SK-N-DZ (cell line): ENCODE data around the gene FOXF1.
A peak's percentile ranks its signal among the peaks of the same experiment; 100 is the strongest.

Experiments used
- DNase-seq: peaks from one replicate; pipeline ENCODE4 v3.0.0-alpha.2; 2015; ENCODE audit warnings: low spot score

The FOXF1 gene

GRCh38 chr16:86516623-86517003, 6.3 kb downstream of the FOXF1 start:
- DNase-seq, result no peak

- DNase-seq, result no peak
Measured at GRCh38 chr16:86517033-86517432, 6.7 kb downstream of the FOXF1 start.

DNA sequence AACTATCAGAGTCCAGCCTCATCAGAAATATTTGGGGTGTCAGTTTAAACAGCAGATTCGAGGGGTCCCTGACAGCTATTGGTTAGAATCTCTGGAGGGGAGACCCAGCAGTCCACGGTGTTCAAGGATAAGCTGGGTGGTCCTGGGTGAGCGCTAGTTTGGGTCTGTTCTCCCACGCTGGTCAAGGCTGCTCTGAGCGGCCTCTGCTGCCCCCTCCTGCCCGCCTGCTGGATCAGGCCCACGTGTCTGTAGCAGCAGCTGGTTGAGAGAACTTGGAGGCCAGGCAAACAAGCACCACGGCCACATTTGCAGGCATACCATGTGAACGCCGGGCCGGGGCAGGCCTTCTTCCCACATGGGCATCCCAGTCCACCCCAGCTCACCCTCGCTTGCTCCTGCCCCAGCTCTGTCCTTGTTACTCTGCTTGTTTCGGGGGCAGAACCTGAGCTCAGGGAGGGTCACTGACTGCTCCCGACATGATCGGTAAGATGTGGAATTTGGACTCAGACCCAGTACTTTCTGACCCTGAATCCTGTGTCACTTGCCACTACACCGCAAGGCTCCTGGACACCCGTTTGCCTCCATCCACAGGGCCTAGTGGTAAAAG, 7.4 kb downstream of the FOXF1 start:
- peak; percentile 58 for DNase-seq

- DNase-seq, result no peak
Measured at GRCh38 chr16:86519007-86519648, 8.8 kb downstream of the FOXF1 start.

DNA sequence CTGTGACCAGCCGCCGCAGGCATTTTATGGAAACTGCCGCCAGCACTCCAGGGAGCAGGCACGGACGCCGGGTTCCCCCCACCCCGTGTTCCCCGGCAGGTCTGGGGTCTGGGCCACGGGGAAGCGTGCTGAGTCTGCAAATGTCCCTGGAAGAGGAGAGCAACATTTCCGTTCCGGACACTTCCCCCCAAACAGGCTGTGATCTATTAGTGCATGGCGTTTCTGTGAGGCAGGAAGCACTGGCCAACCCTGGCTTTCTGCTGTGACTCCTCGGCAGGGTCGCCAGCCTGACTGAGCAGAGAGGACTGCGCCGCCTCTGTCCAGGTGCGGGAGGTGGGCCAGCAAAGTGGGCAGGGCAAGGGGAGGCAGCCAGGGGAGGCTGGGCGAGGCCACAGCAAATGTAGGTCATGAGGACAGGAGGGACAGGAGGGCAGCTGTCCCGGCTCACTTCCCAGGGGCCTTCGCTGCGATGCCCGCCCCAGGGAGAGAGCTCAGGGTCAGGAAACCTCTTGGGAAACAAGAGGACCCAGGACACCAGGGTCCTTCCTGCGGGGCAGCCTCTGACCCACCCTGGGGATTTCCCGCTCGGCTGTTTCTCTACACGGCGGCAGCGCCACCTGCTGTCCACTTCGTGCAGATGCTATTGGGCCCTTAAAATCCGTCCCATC, 9.5 kb downstream of the FOXF1 start:
- peak; percentile 57 for DNase-seq

- DNase-seq, result no peak
Measured at GRCh38 chr16:86520317-86521210, 10.2 kb downstream of the FOXF1 start.

GRCh38 chr16:86521236-86522197, 11.2 kb downstream of the FOXF1 start:
- DNase-seq, result peak; percentile 23

DNA sequence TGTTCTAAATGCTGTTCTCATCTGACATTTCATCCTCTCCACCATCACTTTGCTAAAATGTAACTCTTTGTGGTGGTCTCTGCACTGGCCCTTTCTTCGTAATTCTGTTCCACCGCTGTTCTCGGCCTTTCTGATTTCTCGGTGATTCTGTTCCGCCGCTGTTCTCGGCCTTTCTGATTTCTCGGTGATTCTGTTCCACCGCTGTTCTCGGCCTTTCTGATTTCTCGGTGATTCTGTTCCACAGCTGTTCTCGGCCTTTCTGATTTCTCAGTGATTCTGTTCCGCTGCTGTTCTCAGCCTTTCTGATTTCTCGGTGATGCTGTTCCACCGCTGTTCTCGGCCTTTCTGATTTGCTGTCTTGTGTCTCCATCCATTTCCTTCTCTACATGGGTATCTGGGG, 12.3 kb downstream of the FOXF1 start:
- no peak for DNase-seq

DNA sequence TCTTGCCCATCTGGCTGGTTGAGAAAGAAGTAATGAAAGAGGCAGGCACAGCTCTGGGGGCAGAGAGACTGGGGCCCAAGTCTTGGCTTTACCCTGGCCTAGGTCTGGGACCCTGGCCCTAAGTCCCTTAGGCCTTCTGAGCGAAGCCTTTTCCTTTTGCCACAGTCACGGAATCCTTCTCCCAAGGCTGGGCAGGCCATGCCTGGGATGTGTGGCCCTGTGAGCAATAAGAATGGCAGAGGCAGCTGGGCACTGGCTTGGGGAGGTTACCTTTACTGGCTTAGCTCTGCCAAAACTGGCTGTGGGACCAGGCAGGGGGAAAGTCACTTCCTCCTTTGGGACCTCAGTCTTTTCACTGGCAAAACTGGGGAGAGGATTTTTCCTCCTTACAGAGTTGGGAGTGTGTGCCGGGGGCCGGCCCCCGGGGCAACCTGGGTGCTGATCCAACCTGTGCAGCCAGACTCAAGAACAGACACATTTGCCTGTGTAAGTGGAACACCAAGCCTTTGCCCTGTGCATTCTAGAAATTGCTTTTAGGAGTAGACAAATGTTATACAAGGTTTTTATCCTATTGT, 12.9 kb downstream of the FOXF1 start:
- no peak for DNase-seq

DNA sequence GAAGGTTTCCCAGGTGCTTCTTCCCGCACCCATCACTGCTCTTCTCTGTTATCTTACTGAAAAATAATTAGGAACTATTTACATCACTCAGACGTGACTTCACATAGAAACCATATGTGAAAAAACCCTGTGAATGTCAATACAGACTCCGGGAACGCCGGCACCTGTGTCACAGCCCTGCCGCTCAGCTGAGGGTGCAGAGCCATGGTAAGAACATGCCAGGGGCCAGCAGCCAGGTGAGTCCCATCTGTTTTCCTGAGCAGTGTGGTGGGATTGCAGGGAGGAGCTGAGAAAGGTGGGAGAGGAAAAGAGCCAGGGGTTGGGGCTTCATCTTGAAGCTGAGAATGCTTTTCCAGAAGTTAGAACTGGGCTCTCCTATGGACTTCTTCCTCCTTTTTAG, 13.7 kb downstream of the FOXF1 start:
- DNase-seq, result no peak

DNA sequence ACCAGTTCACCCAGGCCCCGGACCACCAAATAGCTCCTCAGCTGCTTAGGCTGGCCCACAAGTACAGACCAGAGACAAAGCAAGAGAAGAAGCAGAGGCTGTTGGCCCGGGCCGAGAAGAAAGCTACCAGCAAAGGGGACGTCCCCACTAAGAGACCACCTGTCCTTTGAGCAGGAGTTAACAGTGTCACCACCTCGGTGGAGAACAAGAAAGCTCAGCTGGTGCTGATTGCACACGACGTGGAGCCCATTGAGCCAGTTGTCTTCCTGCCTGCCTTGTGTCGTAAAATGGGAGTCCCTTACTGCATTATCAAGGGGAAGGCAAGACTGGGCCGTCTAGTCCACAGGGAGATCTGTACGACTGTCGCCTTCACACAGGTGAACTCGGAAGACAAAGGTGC, 15.4 kb downstream of the FOXF1 start:
- DNase-seq, result no peak

DNA sequence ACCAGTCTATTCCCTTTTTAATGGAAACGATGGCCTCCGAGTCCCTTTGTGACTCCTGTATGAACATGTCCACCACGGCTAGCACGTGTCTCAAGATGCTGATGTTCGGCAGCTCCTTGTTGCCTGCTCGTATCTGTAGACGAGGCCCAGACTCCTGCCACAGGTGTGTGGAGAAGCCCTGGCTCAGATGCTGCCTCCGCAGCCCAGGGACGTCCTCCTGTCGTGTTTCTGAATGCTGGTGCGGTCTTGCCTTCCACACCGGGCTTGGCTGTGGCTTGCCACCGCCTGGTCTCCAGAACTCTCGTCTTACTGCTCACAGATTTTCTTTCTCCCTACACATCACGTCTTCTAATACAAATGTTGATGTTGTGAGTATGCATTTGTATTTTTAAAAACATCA, 17.0 kb downstream of the FOXF1 start:
- DNase-seq, result no peak

DNA sequence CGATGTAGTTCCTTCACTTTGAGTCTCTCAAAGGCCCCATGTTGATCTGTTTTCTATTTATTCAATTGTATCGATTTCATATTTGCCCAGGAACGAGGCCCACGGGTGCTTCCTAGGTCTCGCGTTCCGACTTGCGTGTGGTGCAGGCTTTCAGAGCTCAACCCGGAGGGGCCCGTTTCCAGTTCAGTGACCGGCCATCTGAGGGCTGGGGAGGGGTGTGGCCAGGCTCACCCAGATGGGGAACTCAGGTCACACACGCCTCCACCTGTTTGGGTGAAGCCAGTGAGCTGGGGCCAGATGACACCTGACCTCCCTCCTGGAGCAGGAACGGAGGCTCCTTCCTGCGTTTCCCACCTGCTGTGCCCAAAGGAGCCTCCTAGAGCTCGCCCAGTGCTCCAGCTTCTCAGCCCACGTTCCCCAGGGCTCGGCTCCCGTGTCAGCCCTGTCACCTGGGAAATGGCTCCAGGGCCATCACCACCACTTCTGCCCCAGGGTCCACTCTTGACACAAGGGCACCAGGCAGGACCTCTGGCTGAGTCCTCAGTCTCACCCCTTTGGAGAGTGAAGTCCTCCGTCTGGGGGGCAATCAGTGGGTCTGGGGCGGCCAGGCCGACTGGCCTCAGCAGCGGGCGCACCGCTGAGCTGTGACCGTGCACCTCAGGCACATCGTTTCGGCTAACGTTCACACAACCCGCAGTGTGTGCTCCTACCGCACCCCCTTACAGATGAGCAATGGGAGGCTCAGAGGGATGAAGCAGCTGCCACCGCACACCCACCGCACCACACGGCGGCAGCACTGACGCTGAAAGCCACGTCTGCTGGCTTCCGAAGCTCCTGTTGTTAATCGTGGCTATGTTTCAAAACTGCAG, 18.0 kb downstream of the FOXF1 start:
- DNase-seq, result no peak

DNA sequence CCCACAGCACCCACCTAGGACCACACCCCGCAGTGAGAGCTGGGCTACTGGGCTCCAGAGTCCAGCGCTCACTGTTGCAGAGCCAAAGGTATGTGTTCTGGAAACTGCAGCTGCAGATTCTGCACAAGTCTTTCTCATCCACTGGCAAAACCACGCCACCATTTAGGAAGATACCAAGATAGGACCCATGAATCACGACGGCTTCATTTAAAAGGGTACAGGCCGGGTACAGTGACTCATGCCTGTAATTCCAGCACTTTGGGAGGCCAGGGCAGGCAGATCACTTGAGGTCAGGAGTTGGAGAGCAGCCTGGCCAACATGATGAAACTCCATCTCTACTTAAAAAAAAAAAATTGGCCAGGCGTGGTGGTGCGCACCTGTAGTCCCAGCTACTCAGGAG, 18.8 kb downstream of the FOXF1 start:
- DNase-seq, result no peak

DNA sequence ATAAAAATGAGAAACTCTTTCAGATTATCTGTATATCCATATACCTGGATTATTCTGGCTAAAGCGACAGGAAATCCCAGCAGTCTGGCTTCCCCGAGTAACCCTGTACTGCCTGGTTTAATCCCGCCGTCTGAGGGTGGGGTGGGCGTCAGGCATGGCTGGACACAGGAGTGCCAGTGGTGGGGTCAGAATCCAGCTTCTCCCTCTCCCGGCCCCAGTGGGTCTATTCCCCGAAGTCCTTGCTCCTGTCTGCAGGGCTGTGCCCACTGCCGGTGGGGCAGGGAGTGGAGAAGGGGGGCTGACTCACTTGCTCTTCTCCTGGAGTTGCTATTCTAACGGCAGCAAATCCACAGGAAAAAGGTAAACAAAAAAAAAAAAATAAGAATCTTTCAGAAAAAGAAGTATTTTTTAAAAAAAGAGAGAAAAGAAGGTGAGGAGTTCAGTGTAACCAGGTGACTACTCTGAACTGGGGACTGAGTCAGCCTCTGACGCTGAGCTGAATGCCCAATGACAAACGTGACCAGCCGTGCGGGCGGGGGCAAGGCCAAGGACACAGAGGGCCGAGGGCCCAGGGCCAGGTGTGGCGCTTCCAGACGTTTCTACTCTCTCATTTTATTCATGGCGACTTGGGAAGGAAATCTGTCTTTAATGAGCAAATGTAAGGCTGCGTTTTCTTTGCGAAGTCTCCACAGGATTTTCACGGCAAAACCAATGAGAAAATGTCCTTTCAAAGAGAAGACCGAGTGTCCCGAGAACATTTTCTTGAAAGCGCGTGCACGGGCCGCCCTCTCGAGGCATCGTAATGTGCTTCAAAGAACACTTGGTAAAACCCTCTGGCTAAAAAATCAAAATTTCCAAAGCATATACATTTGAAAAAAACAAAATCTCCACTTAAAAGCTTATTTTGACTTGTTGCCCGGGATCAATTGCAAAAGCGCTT, 20.2 kb downstream of the FOXF1 start:
- no peak for DNase-seq

- DNase-seq, result no peak
Measured at GRCh38 chr16:86531191-86531545, 20.8 kb downstream of the FOXF1 start.

- no peak for DNase-seq
Measured at GRCh38 chr16:86531641-86532525, 21.6 kb downstream of the FOXF1 start.

DNA sequence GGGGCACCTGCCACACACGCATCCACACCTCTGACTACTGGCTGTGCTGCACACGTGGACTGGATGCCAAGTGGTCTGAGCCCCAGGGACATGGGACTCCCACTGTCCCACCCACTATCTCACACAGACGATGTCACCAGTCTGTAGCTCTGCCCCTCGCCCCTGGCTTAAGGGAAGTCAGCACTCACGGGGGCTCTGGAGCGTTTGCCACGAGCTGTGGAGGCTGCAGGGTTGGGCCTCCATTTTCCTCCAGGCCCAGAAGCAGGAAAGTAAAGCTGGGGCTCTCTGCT, 22.1 kb downstream of the FOXF1 start:
- no peak for DNase-seq
